G401 (cell line): ENCODE data around the gene VEZF1. TPM values are rescaled to one million over a fixed set of nuclear protein-coding genes. Genes with fewer than 3 reads are reported as not detected.

Source experiments
- total RNA-seq: library from RNA; depleted of rRNA; stranded (reverse); fragments of >200 nt; shearing (Covaris generic); gene quantifications from 2 replicates; pipeline ENCODE4 v1.2.3, GENCODE V29; 2014; rRNA removed

The VEZF1 gene
- total RNA-seq, 1 experiment from 2014 or later = 22.7 TPM

Other genes with a start within 250 kb of the VEZF1 start
- gene CCDC182, start 243.0 kb downstream of the VEZF1 start, total RNA-seq = not detected in 2 replicates
- 39.2 and 60.7 TPM in 2 replicates for gene MRPS23, start 138.2 kb downstream of the VEZF1 start, total RNA-seq
- gene CUEDC1, start 32.8 kb downstream of the VEZF1 start, total RNA-seq = 26.7 and 42.3 TPM in 2 replicates
- 461 and 585 TPM in 2 replicates for gene SRSF1, start 19.0 kb upstream of the VEZF1 start, total RNA-seq
- 10.5 and 11.5 TPM in 2 replicates for gene DYNLL2, start 95.2 kb upstream of the VEZF1 start, total RNA-seq
- gene OR4D1, start 160.1 kb upstream of the VEZF1 start, total RNA-seq = not detected in 2 replicates
- not detected in 2 replicates for gene OR4D2, start 178.7 kb upstream of the VEZF1 start, total RNA-seq
- not detected in 2 replicates for gene EPX, start 204.5 kb upstream of the VEZF1 start, total RNA-seq
- 15.3 and 17.8 TPM in 2 replicates for gene MKS1, start 231.0 kb upstream of the VEZF1 start, total RNA-seq